ENCODE measurements around the gene DSCAML1.

DSCAML1 gene

DNA sequence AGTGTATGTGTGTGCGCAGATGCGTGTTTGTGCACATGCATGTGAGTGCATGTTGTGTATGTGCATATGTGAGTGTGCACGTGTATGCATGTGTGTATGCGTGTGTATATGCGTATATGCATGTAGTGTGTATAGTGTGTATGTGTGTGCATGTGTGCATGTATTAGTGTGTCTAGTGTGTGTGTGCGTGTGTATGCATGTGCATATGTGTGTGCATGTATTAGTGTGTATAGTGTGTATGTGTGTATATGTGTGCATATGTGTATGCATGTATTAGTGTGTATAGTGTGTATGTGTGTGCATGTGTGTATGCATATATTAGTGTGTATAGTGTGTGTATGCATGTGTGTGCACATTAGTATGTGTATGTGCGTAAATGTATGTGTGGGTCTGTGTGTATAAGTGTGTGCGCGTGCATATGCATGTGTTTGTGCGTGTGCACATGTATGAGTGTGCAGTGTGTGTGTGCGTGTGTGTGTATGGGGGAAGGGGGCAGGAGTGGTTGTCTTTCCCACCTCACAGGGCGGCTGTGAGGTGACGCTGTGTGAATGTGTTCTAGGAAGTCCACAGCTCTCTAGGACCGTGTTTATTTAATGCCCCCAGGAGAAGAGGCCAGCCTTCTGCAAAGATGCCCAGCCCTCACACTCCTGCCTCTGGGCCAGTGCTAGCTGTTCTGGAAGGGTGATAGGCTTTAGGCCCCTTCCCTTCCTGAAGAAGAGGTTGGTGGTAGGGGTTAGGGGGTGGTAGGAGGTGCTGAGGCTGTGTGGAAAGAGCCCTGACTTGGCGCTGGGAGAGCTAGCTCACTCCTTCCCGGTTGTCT lies 354.8 kb downstream of the DSCAML1 start:
- DNase-seq (ENCODE audit: low spot score), result no peak

GRCh38 chr11:117441146-117441975 lies 355.7 kb downstream of the DSCAML1 start:
- DNase-seq (ENCODE audit: low spot score), result no peak

- DNase-seq (ENCODE audit: low spot score), result no peak
Observed at GRCh38 chr11:117440258-117440657, 356.8 kb downstream of the DSCAML1 start.

DNA sequence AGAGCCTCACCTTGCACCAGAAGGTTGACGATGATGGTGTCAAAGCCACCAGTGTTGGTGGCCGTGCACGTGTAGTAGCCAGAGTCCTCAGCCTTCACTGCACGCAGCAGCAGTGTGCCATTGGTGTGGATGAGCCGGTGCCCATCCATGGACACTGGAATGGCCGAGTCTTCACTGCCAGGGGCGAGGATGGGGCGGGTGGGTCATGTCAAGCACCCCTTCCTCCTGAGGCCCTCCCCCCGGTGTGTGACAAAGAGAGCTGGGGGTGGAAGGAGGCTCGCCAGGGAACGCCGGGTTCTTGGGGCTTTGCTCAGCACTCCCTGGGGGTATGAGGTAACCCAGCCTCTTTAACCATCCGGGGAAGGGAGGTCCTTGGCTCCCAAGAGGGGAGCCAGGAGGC lies 357.8 kb downstream of the DSCAML1 start:
- DNase-seq (ENCODE audit: low spot score), result no peak

- DNase-seq (ENCODE audit: low spot score), result no peak
Observed at GRCh38 chr11:117438371-117439000, 358.5 kb downstream of the DSCAML1 start.

DNA sequence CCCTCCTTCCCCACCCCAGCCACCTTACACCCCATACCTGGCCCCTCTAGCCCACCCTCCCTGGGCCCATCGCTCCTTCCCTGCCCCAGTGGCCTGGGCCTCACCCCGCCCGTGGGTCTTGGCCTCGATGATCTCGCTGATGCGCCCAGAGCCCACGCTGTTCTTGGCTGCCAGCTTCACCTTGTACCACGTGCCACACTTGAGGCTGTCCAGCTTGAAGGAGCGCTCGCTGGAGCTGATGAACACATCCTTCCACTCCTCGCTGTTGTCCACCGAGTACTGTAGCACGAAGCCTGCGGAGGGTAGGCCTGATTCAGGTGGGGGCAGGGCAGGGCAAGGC lies 359.3 kb downstream of the DSCAML1 start:
- no peak for DNase-seq (ENCODE audit: low spot score)

- DNase-seq (ENCODE audit: low spot score), result no peak
Observed at GRCh38 chr11:117437041-117437790, 359.8 kb downstream of the DSCAML1 start.

GRCh38 chr11:117435326-117435725 lies 361.7 kb downstream of the DSCAML1 start:
- no peak for DNase-seq (ENCODE audit: low spot score)

GRCh38 chr11:117434481-117434880 lies 362.5 kb downstream of the DSCAML1 start:
- no peak for DNase-seq (ENCODE audit: low spot score)

DNA sequence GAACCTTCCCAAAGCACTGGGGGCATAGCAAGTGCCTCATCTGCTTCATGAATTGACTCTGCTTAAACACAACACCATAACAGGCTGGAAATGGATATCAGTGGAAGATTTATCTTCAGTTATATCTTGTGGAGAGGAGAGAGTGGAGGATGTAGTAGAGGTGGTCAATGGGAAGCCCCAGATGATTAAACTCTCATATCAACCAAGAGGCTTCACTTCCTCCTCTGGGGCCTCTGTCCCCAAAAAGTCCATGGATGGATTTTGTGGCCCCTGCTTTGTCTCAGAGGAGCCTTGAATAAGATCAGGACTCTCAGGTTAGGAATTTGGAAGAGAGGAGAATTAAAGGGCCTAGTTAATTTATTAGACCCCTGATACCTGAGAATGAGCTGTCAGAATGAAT lies 363.3 kb downstream of the DSCAML1 start:
- DNase-seq (ENCODE audit: low spot score), result no peak

DNA sequence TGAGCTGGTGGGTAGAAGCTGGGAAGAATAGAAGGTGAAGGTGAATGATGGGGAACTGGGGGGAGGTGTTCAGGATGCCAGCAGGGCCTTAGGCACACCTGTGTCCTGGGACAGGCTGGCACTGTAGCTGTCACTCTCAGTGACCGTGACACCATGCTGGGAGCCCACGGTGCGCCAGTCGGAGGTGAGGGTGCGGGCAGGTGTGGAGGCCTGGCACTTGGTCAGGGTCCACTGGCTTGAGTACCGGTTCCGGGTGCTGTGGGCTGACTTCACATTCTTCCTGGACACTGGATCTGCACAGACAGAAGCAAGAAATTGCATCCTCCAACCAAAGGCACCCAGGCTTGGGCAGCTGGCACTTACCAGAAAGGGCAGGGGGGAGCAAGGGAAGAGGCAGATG lies 365.6 kb downstream of the DSCAML1 start:
- no peak for DNase-seq (ENCODE audit: low spot score)

GRCh38 chr11:117430293-117430955 lies 366.6 kb downstream of the DSCAML1 start:
- no peak for DNase-seq (ENCODE audit: low spot score)

DNA sequence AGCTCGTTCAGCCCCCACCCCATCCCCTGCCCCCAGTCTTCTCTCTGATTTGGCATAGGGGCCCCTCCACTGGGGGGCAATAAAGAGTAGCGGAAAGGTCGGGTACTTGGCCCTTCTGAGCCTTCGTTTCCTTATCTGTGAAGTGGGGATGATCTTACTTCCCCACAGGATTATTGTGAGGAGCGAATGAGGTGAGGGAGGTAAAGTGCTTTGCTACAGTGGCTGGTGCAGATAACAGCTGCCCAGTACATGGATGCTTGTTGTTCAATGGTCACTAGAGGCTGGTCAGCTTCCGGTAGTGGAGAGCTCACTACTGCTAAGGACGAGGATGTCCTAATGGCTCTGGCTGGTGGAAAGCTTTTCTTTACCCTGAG lies 368.2 kb downstream of the DSCAML1 start:
- DNase-seq (ENCODE audit: low spot score), result no peak

- no peak for DNase-seq (ENCODE audit: low spot score)
Observed at GRCh38 chr11:117428186-117428855, 368.7 kb downstream of the DSCAML1 start.

- no peak for DNase-seq (ENCODE audit: low spot score)
Observed at GRCh38 chr11:117427356-117427874, 369.6 kb downstream of the DSCAML1 start.

GRCh38 chr11:117426941-117427340 lies 370.1 kb downstream of the DSCAML1 start:
- no peak for DNase-seq (ENCODE audit: low spot score)

GRCh38 chr11:117426297-117426685 lies 370.7 kb downstream of the DSCAML1 start:
- peak; percentile 89 for DNase-seq (ENCODE audit: low spot score)

DNA sequence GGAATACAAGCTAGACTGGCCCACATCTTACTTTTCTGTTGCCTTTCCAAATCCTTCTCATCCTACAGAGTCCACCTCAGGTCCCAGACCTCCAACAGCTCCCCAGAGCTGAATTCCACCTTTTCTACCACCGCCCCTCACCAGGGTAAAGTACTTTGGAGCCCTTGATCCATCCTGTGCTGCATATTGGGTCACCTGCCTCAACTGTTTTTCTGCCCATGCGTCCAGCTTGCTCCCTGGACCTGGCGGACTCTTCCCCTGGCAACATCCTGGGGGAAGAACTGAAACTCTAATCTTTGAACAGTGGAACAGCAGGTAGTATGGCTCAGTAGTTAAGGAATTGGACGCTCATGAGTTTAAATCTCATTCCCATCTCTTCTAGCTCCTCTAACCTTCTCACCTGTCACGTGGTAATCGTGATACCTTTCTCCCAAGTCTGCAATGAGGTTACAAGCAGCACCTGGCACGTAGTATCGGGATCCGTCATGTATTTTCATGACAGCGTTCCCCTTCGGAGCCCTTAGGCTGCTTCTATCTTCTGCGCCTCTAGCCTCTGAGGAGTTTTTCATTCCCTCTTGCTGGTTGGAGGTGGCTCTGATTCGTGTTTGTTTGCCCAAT lies 371.2 kb downstream of the DSCAML1 start:
- DNase-seq (ENCODE audit: low spot score), result no peak

DNA sequence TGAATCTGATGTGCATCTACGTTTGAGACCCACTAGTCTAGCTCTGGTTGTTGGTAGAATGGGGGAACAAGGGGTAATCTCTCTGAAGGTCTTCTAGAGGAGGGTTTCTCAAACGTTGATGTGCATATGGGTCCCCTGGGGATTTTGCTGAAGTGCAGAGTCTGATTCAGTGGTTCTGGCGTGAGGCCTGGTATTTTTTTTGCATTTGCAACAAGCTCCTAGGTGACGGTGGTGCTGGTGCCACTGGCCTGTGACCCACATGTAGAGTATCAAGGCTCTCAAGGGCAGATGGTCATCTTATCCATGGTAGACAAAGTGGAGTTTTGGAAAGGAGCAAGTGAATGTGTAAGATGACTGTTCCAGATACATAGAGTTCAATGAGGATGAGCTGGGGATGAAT lies 372.2 kb downstream of the DSCAML1 start:
- DNase-seq (ENCODE audit: low spot score), result no peak

DNA sequence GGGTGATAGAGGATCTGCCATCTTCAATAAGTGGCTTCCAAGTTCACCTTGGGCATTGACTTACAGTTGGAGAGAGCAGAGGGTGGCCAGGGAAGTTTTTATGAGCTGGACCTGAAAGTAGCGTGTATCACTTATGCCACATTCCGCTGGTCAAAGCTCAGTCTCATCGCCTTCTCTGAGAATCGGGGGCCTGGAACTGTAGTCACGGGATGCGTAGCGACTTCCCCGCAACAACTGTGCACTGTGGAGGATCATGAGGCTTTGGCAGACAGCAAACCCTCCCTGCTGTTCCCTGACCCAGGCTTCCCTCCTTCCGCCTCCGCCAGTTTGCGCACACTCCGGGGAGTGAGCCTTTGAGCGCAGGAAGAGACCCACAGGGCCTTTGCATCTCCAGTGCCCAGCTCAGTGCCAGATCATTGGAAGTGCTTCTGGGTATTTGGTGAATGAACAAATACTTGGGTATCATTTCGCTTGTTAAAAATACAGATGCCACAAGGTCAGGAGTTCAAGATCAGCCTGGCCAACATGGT lies 373.9 kb downstream of the DSCAML1 start:
- DNase-seq (ENCODE audit: low spot score), result no peak
